GM20431 (cell line): ENCODE measurements around the gene NKX3-2.

ENCODE experiments used
- in situ Hi-C: fragments of 300-500 bp; cut with MseI, MboI; formaldehyde crosslinking; loops from one replicate; pipeline ENCODE4 v1.15.0; 2020; ENCODE audit warnings: low sequenced_read_pairs; ENCODE audit not compliant: unreplicated experiment

Gene NKX3-2

GRCh38 chr4:13546142-13546940 lies 2.0 kb upstream of the NKX3-2 start:
- in situ Hi-C loops: loop anchor here (5.0 to 25.0 kb wide), 2 partner anchors 709 to 819 kb away; no protein-coding TSS in a partner anchor

GRCh38 chr4:13545394-13545808 lies 1.1 kb upstream of the NKX3-2 start:
- in situ Hi-C loops: loop anchor here (5.0 to 25.0 kb wide), 2 partner anchors 708 to 818 kb away; no protein-coding TSS in a partner anchor

GRCh38 chr4:13544606-13545393 lies 492 bp upstream of the NKX3-2 start:
- in situ Hi-C loops: loop anchor here (5.0 to 25.0 kb wide), 2 partner anchors 707 to 817 kb away; no protein-coding TSS in a partner anchor

- in situ Hi-C loops: loop anchor here (25.0 kb wide), 1 partner anchor 706 kb away; no protein-coding TSS in a partner anchor
Observed at GRCh38 chr4:13543032-13543838, 1.1 kb downstream of the NKX3-2 start.

GRCh38 chr4:13542577-13543031 lies 1.7 kb downstream of the NKX3-2 start:
- in situ Hi-C loops: loop anchor here (25.0 kb wide), 1 partner anchor 705 kb away; no protein-coding TSS in a partner anchor

- in situ Hi-C loops: loop anchor here (25.0 kb wide), 1 partner anchor 705 kb away; no protein-coding TSS in a partner anchor
Observed at GRCh38 chr4:13541720-13542576, 2.4 kb downstream of the NKX3-2 start.

- in situ Hi-C loops: loop anchor here (25.0 kb wide), 1 partner anchor 704 kb away; no protein-coding TSS in a partner anchor
Observed at GRCh38 chr4:13541176-13541604, 3.1 kb downstream of the NKX3-2 start.

GRCh38 chr4:13540446-13541175 lies 3.7 kb downstream of the NKX3-2 start:
- in situ Hi-C loops: loop anchor here (25.0 kb wide), 1 partner anchor 703 kb away; no protein-coding TSS in a partner anchor

GRCh38 chr4:13539619-13540445 lies 4.5 kb downstream of the NKX3-2 start:
- in situ Hi-C loops: loop anchor here (25.0 kb wide), 1 partner anchor 703 kb away; no protein-coding TSS in a partner anchor

- in situ Hi-C loops: loop anchor here (25.0 kb wide), 1 partner anchor 702 kb away; no protein-coding TSS in a partner anchor
Observed at GRCh38 chr4:13539047-13539618, 5.2 kb downstream of the NKX3-2 start.

GRCh38 chr4:13538427-13538973 lies 5.8 kb downstream of the NKX3-2 start:
- in situ Hi-C loops: loop anchor here (25.0 kb wide), 1 partner anchor 701 kb away; no protein-coding TSS in a partner anchor

GRCh38 chr4:13537832-13538177 lies 6.5 kb downstream of the NKX3-2 start:
- in situ Hi-C loops: loop anchor here (25.0 kb wide), 1 partner anchor 701 kb away; no protein-coding TSS in a partner anchor

- in situ Hi-C loops: loop anchor here (25.0 kb wide), 1 partner anchor 700 kb away; no protein-coding TSS in a partner anchor
Observed at GRCh38 chr4:13537011-13537831, 7.1 kb downstream of the NKX3-2 start.

GRCh38 chr4:13536607-13537006 lies 7.7 kb downstream of the NKX3-2 start:
- in situ Hi-C loops: loop anchor here (25.0 kb wide), 1 partner anchor 699 kb away; no protein-coding TSS in a partner anchor

GRCh38 chr4:13535708-13536361 lies 8.5 kb downstream of the NKX3-2 start:
- in situ Hi-C loops: loop anchor here (25.0 kb wide), 1 partner anchor 699 kb away; no protein-coding TSS in a partner anchor
